Measurements from ENCODE around the gene PLAC9. TPM values are rescaled to one million over a fixed set of nuclear protein-coding genes. Genes with fewer than 3 reads are reported as not detected.
A peak's percentile ranks its signal among the peaks of the same experiment; 100 is the strongest.

The PLAC9 gene
- total and polyA plus RNA-seq, 8 donors, result 0.63 to 14.6 (median 3.0) TPM

- no peak for DNase-seq
- Histone ChIP-seq H3K4me3 (no peak overlapping the region), H3K4me1 (peaks cover 0 to 5% (median 4%) of the 10 kb centered on the region in 3 donors), H3K27ac (no peak overlapping the region), H3K36me3 (no peaks in the 10 kb centered on the region), H3K27me3 (no peaks in the 10 kb centered on the region), H3K9me3 (no peaks in the 10 kb centered on the region)
- ATAC-seq, result no peak
- no peak for FAIRE-seq
- WGBS, 2 donors, result 62 to 70% methylated on average over 2 of the region's 2 CpGs
- intact Hi-C loops (cut with DNase I), result no loop called here
- no peak for TF ChIP-seq CTCF (IDR thresholded peaks at IDR 0.05)
Measured at GRCh38 chr10:80139265-80139664, 6.7 kb downstream of the PLAC9 start.

GRCh38 chr10:80140251-80140650, 7.7 kb downstream of the PLAC9 start:
- Histone ChIP-seq H3K4me3 (no peak overlapping the region), H3K4me1 (peaks cover 0 to 9% (median 5%) of the 10 kb centered on the region in 3 donors), H3K36me3 (no peaks in the 10 kb centered on the region), H3K27ac (no peak overlapping the region), H3K9me3 (no peaks in the 10 kb centered on the region), H3K27me3 (no peaks in the 10 kb centered on the region)
- intact Hi-C loops (cut with DNase I), result loop anchor here in 1 of 3 donors (5.0 kb wide), 1 partner anchor 82 kb away; no protein-coding TSS in a partner anchor
- 67 to 81% methylated on average over 7 of the region's 7 CpGs for WGBS, 2 donors
- DNase-seq (no peak), FAIRE-seq (no peak), ATAC-seq (no peak)
- TF ChIP-seq CTCF (IDR thresholded peaks at IDR 0.05), result no peak

- intact Hi-C loops (cut with DNase I), result loop anchor here in 1 of 3 donors (5.0 kb wide), 1 partner anchor 80 kb away; no protein-coding TSS in a partner anchor
- no peak for TF ChIP-seq CTCF (IDR thresholded peaks at IDR 0.05)
- Histone ChIP-seq H3K4me3 (no peak overlapping the region), H3K27me3 (no peaks in the 10 kb centered on the region), H3K4me1 (peaks cover 0 to 9% (median 5%) of the 10 kb centered on the region in 3 donors), H3K36me3 (no peaks in the 10 kb centered on the region), H3K27ac (no peak overlapping the region), H3K9me3 (no peaks in the 10 kb centered on the region)
- DNase-seq, result no peak
- ATAC-seq, result no peak
- 19 to 31% methylated on average over 19 of the region's 19 CpGs for WGBS, 2 donors
- FAIRE-seq, result no peak
Measured at GRCh38 chr10:80141696-80142460, 9.3 kb downstream of the PLAC9 start.

GRCh38 chr10:80144067-80144695, 11.7 kb downstream of the PLAC9 start:
- Histone ChIP-seq H3K27ac (no peak overlapping the region), H3K4me1 (peaks cover 0 to 9% (median 5%) of the 10 kb centered on the region in 3 donors), H3K4me3 (peak overlapping the region in 2 of 4 donors; percentile 17 to 32), H3K9me3 (no peaks in the 10 kb centered on the region), H3K36me3 (no peaks in the 10 kb centered on the region), H3K27me3 (no peaks in the 10 kb centered on the region)
- intact Hi-C loops (cut with DNase I), result loop anchor here in 1 of 3 donors (5.0 kb wide), 1 partner anchor 78 kb away; no protein-coding TSS in a partner anchor
- WGBS, 2 donors, result 8 to 14% methylated on average over 25 to 28 of the region's 28 CpGs
- no peak for FAIRE-seq
- DNase-seq, result peak in 5 of 6 donors; percentile 37 to 86 (median 56)
- peak; percentile 64 to 83 (median 78) for ATAC-seq
- TF ChIP-seq CTCF (IDR thresholded peaks at IDR 0.05), result no peak
